ENCODE data around the gene ANKRD11.
"Not testable (repeated sequence)": the region's sequence is repeated elsewhere in the genome, so short reads cannot be mapped to it uniquely, and the experiment has no call there.

Gene ANKRD11

DNA sequence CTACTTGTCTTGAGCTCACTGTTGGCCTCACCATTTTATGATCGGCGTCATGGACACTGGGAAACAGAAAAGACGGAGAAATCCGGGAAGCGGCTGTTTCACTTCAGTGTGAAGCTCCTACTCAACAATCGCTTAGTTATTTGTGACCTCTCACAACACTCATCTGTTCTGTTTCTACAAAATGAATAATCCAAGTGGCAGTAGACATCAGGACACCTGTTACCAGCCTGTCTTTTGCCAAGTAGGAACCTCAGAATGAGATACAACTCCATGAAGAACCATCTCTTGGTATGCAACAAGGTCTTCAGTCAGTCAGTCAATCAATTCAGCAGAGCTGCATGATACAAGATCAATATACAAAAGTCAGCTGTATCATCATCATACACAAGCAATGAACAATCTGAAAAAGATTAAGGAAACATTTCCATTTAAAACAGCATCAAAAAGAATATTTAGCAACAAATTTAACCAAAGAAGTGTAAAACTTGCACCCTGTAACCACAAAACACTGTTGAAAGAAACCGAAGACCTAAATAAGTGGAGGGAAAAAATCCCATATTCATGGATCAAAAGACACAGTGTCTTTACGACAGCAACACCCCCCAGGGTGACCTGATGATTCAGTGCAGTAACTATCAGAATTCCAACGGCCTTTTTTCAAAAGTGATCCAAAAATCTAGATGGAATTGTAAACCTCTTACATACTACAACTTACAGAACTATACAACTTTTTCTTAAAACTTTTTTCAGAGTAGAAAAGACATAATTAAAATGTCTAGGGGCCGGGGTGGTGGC lies 63.4 kb downstream of the ANKRD11 start:
- no peak for DNase-seq

GRCh38 chr16:89425523-89425922 lies 64.8 kb downstream of the ANKRD11 start:
- DNase-seq: no peak

- no peak for DNase-seq
These were observed 66.6 kb downstream of the ANKRD11 start for GRCh38 chr16:89423681-89424260.

DNA sequence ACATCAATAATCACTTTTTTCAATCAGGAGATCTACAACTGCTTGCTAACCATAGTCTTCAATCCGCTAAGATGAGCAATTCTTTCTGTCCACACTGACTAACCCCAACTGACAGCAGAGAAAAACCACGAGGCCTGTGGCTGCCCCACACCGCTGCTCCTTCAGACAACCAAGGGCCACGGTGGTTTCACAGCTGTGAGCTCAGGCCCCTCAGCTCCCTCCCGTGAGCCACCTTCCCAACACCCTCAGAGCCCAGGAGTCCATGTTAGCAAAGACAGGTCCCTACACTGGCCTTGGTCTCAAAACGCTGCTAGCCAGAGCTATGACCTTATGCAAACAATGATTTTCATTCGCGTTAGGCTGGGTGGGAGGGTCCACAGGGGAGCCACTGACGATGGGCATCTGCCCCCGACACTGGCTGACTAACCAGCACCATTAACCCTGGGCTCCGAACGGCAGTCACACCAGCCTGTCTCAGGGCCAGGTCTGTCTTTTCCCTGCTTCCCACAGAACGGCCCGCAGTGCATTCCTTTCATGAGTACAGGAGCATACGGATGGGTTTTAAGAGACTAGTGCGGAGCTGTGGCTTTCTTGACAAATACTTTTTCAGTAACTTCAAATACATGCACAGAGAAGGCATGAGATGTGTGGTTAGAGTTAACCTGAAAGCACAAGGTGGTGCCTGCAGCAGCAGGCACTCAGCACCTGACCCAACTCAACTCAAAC lies 67.3 kb downstream of the ANKRD11 start:
- DNase-seq: no peak

DNA sequence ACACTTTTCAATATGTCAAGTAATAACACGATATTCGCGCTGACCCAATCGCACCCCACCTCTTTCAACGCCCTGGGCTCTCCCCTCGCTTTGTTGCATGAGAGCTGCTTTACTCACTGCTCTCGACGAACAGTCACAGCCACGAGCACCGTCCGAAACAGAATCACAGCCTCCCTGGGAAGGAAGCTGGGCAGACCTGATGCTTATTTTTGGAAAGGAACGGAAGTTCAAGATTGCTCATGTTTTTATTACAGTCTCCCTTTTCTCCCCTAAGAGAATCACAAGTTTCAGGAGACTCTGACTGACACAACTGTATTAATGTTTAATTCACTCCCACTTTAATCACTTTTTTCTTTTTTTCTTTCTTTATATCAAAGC lies 67.8 kb downstream of the ANKRD11 start:
- no peak for DNase-seq

- DNase-seq: not testable (repeated sequence)
These were observed 69.1 kb downstream of the ANKRD11 start for GRCh38 chr16:89421300-89421699.

DNA sequence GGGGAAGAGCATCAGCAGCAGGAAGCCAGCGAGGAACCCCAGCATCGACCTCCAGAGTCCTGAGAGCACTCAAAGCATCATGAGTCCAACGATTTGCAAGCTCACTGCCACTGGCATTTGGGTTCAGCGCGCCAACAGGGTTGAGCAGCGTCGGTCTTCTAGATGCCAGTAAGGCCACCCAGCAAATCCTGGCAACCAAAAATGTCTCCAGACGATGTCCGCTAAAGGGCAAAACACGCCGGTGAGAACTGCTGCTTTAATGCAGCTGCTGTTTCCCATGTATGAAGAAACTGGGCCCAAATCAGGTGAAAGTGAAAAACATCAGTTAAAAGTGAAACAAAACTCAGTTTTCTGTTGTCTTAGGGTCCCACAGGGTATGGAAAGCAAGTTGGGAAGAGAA lies 70.2 kb downstream of the ANKRD11 start:
- DNase-seq: no peak

- no peak for DNase-seq
These were observed 72.0 kb downstream of the ANKRD11 start for GRCh38 chr16:89418352-89418751.

GRCh38 chr16:89417352-89417751 lies 73.0 kb downstream of the ANKRD11 start:
- no peak for DNase-seq

- no peak for DNase-seq
These were observed 76.4 kb downstream of the ANKRD11 start for GRCh38 chr16:89413811-89414585.

DNA sequence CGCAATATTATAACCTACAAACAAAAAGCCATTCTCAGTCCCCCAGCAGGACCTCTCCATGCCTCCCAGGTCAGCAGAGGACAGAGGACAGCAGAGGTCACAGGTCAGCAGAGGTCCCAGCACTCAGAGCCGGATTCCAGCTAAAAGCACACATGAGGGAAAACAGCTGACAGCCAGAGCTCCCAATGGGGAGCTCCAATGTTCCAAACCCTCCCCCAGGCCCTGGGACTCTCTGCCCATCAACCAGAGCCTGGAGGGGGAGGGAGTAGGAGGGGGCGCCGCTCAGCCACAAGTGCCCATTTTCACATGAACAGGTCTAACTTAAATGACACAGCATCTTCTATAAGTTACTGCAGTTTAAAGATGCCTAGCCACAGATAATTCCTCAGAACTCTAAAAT lies 77.5 kb downstream of the ANKRD11 start:
- no peak for DNase-seq

DNA sequence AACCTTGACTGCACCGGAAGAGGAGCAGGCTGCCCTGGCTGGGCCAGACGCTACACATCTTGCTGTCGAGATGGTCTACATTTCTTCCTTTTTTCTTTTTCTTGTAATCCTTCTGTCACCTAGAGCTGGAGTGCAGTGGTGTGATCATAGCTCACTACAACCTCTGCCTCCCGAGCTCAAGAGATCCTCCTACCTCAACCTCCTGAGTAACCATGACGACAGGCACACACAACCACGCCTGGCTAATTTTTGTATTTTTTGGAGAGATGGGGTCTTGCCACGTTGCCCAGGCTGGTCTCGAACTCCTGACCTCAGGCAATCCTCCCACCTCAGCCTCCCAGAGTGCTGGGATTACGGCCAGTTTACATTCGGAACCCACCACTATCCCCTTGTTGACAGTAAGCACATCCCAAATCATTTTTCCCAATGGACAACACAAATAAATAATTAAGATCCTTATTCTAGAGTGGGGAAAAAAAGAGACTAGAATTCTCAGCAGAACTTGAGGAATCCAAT lies 79.0 kb downstream of the ANKRD11 start:
- no peak for DNase-seq

DNA sequence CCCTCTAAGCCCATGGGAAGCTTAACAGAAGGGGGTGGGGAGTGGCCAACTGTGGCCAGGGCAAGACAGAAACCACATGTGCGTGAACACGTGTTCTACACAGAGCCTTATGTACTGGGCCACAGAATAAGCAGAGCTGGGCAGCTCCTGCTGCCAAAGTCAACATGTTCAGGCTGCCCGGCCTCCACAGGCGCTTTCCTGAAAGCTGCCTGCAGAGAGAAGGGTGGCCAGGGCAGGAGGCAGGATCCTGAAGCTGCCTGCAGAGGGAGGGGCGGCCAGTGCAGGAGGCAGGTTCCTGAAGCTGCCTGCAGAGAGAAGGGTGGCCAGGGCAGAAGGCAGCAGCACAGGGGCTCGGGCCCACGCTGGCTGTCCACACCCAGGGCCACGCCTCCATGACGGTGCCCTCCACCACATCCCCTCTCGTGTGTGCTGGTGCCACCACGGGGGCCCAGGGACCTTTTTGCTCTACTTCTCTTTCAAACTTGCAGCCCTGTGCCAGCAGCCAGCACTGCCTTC lies 79.5 kb downstream of the ANKRD11 start:
- no peak for DNase-seq

DNA sequence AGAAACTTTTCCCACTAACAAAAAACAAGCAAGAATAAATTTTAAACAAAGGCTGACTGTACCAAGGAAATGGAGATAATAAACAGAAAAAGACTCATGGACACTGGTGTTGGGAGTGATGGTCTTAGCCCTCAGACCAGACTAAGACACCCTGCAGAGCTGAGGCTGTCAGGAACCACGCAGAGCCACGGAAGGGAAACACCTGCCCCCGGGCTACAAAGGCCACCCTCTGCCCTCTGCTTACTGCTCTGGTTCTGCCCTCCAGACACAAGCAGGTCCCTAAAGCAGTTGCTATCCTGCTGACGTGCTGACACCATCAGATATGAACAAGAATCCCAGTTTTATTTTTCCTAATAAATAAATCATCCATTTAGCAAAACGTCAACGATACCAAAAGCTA lies 80.0 kb downstream of the ANKRD11 start:
- no peak for DNase-seq

- no peak for DNase-seq
These were observed 81.1 kb downstream of the ANKRD11 start for GRCh38 chr16:89409161-89409711.

DNA sequence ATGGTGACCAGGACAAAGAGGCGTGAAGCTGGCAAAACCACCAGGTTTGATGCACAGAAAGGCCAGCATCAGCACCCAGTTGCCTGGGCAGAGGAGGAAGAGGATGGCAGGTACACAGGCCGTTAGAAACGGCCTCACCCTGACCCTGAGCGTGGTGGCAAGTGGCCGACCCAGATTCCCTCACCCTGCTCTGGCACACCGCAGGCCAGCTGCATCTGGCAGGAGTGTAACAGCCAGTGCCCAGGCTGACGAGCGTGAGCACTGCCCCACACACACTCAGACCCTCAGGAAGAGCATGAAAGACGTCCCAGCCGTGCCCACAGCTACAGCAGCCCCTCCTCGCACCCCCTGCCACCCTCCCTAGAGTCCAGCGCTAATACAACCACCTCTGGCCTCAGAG lies 82.0 kb downstream of the ANKRD11 start:
- no peak for DNase-seq

DNA sequence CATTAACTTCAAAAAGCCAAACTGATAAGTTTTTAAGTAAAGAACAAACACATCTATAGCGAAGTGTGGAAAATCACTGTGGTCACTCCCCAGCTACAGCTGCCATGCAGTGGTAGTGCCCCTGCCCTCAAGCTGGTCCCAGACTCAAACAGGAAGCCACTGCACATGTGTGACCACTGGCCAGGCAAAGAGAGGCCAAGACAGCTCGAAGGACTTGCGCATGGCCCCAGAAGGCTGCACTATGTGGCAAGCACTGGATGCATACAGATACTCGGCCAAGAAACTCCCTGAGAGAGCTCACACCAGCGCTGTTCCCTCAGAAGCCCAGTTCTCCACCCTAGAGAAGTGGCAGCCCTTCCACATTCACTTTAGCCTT lies 82.4 kb downstream of the ANKRD11 start:
- no peak for DNase-seq

DNA sequence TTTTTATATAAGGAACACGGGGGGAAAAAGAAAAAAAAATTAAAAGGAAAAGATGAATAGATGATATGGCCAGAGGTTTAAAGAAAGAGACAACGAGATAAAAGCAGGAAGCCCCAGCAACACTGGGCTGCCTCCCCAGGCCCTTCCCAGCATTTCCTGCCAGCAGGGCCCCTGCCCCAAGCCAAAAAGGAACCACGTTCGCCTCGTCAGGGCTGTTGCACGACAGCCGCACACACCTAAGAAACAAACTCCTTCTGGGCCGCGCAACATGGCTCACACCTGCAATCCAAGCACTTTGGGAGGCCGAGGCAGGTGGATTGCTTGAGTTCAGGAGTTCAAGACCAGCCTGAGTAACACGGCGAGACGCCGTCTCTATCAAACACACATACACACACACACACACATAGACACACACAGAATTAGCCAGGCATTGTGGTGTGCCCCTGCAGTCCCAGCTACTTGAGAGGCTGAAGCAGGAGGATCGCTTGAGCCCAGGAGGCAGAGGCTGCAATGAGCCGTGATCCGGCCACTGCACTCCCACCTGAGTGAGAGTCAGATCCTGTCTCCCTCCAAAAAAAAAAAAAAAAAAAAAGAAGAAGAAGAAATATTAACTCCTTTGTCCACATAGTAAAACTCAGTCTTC lies 83.0 kb downstream of the ANKRD11 start:
- no peak for DNase-seq

DNA sequence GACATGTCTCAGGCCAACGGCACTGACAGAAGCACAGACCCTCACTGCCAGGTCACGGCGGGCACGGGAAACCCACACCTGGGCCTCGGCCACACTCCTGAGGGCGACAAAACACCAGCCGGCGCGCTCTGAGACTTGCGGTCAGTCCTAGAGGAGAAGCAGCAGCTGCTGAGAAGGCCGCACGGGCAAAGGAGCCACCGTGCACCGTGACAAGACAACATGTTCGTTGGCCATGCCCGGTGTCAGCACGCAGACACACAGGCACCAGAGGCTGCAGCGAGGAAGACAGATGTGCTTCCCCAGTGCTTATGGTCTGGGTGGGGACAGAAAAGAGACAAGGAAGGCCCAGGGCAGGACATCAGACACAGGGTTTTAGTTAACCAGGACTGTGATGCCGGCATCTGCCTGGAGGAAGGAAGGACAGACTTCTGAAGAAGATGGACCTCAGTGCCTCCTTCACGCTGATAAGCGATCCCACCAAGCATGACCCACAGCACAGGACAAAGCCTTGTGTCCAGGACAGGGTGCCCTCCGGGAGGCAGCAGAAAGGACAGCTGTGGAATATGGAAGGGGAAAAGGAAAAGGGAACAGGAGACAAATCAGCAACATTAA lies 84.0 kb downstream of the ANKRD11 start:
- DNase-seq: no peak

- DNase-seq: no peak
These were observed 85.8 kb downstream of the ANKRD11 start for GRCh38 chr16:89404561-89404960.

DNA sequence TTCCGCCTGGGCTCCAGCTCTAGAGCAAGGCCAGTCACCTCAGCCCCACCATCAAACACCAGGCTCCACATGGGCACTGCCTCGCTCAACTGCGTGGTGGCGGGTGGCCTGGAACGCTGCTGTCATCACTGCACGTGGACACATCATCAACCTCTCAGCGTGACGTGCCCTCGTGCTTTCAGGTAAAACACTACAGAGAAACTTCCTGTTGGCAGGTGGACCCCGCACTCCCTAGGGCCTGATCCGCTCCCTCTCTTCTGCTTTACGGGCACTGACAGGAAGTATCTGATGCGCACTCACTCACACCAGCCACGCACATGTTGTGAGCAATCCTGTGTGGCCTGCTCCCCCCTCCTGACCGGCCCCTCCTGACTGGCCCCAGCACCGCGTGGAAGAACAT lies 87.4 kb downstream of the ANKRD11 start:
- DNase-seq: no peak

Measured in cerebellar nuclear complex (tissue), 1 donor.